Measurements from ENCODE around the gene CLEC14A.

CLEC14A gene

DNA sequence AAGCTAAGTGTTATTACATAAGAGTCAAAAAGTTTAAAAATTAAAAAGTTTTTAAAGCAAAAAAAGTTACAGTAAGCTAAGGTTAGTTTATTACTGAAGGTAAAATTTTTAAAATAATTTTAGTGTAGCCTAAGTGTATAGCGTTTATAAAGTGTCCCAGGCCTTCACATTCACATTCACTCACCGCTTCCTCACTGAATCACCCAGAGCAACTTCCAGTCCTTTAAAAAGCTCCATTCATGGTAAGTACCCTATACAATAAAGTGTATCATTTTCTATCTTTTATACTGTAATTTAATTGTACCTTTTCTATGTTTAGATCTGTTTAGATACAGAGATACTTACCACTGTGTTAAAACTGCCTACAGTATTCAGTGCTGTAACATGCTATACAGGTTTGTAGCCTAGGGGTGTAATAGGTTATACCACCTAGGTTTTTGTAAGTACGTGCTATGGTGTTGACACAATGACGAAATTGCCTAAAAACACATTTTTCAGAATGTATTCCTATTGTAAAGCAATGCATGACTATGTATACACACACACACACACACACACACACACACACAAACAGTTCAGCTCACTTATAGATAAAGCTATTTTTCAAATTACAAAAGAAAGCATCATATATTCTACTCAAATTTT, 3.7 kb downstream of the CLEC14A start:
- Histone ChIP-seq H3K4me3 (ENCODE audit: insufficient read depth, low read depth, low read length, poor library complexity, severe bottlenecking) (no peak overlapping the region), H3K9me3 (ENCODE audit: control insufficient read depth, low read length) (no peaks in the 10 kb centered on the region), H3K36me3 (ENCODE audit: control insufficient read depth, insufficient read depth, low read length) (no peaks in the 10 kb centered on the region), H3K27ac (ENCODE audit: insufficient read depth, low read length, poor library complexity, severe bottlenecking) (no peak overlapping the region), H3K27me3 (replicated peaks; ENCODE audit: control insufficient read depth, insufficient read depth, low read length, poor library complexity, severe bottlenecking) (peaks cover 6% of the 10 kb centered on the region), H3K4me1 (ENCODE audit: control insufficient read depth, insufficient read depth, low read length, poor library complexity, severe bottlenecking) (no peaks in the 10 kb centered on the region)
- no peak for DNase-seq

DNA sequence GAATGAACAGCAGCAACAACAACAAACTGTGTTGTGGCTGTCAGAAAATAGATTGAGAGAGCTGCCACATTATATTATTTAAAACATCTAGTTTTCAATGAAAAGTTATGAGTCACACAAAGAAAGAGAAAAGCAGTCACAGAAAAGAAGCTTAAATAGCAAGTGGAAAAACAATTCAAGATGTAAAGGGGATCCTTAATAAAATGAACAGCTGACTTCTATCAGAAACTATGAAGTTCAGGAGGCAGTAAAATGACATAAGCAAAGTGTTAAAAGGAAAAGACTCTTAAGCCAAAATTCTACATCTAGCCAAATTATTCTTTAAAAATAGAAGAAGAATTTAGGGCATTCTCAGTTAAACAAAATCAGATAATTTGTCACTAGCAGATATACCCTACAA, 5.6 kb downstream of the CLEC14A start:
- Histone ChIP-seq H3K4me1 (ENCODE audit: control insufficient read depth, insufficient read depth, low read length, poor library complexity, severe bottlenecking) (no peaks in the 10 kb centered on the region), H3K36me3 (ENCODE audit: control insufficient read depth, insufficient read depth, low read length) (no peaks in the 10 kb centered on the region), H3K9me3 (ENCODE audit: control insufficient read depth, low read length) (no peaks in the 10 kb centered on the region), H3K27ac (ENCODE audit: insufficient read depth, low read length, poor library complexity, severe bottlenecking) (no peak overlapping the region), H3K4me3 (ENCODE audit: insufficient read depth, low read depth, low read length, poor library complexity, severe bottlenecking) (no peak overlapping the region), H3K27me3 (replicated peaks; ENCODE audit: control insufficient read depth, insufficient read depth, low read length, poor library complexity, severe bottlenecking) (no peaks in the 10 kb centered on the region)
- DNase-seq = no peak

DNA sequence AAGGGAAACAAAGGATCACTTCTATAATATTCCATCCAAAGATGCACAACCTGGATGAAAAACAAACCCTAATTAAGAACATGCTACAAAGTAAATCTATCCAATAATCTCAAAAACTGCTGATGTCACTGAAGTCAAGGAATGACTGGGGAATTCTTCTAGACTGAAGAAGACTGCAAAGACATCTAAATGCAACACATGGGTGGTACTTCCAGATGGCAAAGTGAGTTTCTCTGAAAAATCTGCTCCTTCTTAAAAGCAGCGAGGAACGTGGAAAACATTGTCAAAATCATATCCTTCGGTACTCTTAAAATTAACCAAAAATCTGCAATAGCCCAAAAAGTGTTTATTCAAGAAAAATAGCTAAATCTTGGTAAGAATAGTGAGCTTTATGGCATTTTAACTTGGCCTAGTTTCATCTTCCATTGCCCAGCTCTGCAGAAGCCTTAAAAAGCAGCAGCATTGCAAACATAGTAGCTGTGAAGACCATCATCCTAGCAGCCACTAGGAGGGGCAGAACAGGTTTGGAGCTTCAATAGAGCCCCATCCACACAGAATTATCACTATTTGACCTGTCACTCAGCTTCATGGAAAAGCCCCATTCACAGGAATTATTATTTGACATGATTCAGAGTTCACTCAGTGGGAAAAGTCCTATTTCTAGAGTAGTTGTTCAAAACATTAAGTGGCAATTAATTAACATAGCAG, 7.4 kb downstream of the CLEC14A start:
- H3K27ac ChIP-seq (ENCODE audit: insufficient read depth, low read length, poor library complexity, severe bottlenecking) = no peak overlapping the region
- H3K9me3 ChIP-seq (ENCODE audit: control insufficient read depth, low read length) = no peaks in the 10 kb centered on the region
- no peak overlapping the region for H3K4me3 ChIP-seq (ENCODE audit: insufficient read depth, low read depth, low read length, poor library complexity, severe bottlenecking)
- H3K36me3 ChIP-seq (ENCODE audit: control insufficient read depth, insufficient read depth, low read length) = no peaks in the 10 kb centered on the region
- H3K4me1 ChIP-seq (ENCODE audit: control insufficient read depth, insufficient read depth, low read length, poor library complexity, severe bottlenecking) = no peaks in the 10 kb centered on the region
- no peak for DNase-seq
- H3K27me3 ChIP-seq (replicated peaks; ENCODE audit: control insufficient read depth, insufficient read depth, low read length, poor library complexity, severe bottlenecking) = no peaks in the 10 kb centered on the region

DNA sequence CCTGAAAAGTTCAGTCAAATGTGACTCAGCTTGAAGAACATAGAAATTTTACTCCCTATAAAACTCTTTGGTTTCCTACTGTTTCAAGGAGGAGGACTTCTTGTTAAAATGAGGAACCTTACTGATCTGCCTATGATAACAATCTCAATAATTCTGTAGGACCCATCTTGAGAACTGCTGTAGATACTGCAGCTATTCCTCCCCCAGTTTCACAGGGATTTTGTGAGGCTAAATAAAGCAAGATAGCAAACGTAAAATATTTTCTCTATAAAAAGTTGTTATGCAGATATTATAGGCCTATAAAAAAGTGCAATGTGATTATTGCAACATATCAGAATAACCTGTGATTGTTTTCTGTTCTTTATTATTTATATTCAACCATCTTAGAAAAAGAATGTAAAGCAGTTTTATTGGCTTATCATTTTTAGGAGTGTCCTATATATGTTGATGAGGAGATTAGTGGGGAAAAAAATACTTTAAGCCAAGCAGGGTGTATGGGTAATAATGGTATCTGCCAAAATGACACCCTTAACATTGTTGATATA, 12.1 kb downstream of the CLEC14A start:
- H3K4me3 ChIP-seq (ENCODE audit: insufficient read depth, low read depth, low read length, poor library complexity, severe bottlenecking) = no peak overlapping the region
- no peaks in the 10 kb centered on the region for H3K9me3 ChIP-seq (ENCODE audit: control insufficient read depth, low read length)
- DNase-seq = no peak
- H3K27ac ChIP-seq (ENCODE audit: insufficient read depth, low read length, poor library complexity, severe bottlenecking) = no peak overlapping the region
- H3K36me3 ChIP-seq (ENCODE audit: control insufficient read depth, insufficient read depth, low read length) = no peaks in the 10 kb centered on the region
- H3K27me3 ChIP-seq (replicated peaks; ENCODE audit: control insufficient read depth, insufficient read depth, low read length, poor library complexity, severe bottlenecking) = no peaks in the 10 kb centered on the region
- H3K4me1 ChIP-seq (ENCODE audit: control insufficient read depth, insufficient read depth, low read length, poor library complexity, severe bottlenecking) = no peaks in the 10 kb centered on the region

DNA sequence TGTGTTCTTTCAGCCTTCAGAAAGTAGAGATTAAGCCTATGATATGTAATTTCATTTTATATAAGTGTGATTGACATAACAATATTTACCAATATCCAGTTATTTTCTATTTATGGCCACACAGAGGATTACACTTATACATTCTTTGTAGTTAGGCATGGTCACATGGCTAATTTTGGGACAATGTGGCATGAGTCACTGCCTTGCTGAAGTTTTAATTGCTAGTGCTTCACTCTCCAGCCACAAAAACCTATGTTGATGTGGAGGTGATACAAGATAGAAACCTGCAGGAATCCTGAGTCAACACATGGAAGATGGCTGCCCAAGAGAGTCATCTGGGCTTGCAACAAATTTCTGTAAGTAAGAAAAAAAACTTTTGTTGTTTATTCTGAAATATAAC, 17.0 kb downstream of the CLEC14A start:
- Histone ChIP-seq H3K9me3 (ENCODE audit: control insufficient read depth, low read length) (no peaks in the 10 kb centered on the region), H3K27me3 (replicated peaks; ENCODE audit: control insufficient read depth, insufficient read depth, low read length, poor library complexity, severe bottlenecking) (no peaks in the 10 kb centered on the region), H3K36me3 (ENCODE audit: control insufficient read depth, insufficient read depth, low read length) (no peaks in the 10 kb centered on the region), H3K27ac (ENCODE audit: insufficient read depth, low read length, poor library complexity, severe bottlenecking) (no peak overlapping the region), H3K4me1 (ENCODE audit: control insufficient read depth, insufficient read depth, low read length, poor library complexity, severe bottlenecking) (no peaks in the 10 kb centered on the region), H3K4me3 (ENCODE audit: insufficient read depth, low read depth, low read length, poor library complexity, severe bottlenecking) (no peak overlapping the region)
- no peak for DNase-seq

DNA sequence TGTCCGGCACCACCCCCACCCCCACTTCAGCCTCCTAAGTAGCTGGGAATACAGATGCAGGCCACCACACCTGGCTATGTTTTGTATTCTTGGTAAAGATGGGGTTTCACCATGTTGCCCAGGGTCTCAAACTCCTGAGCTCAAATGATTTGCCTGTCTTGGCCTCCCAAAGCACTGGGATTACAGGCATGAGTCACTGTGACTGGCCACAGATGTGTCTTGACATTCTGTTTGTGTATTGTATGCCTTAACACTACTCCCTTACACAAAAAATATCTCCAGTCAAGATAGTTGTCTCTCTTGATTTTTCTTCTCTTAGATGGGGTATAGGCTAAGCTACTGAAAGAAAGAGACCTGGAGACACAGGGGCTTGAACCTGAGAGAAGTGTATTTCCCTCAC, 17.6 kb downstream of the CLEC14A start:
- Histone ChIP-seq H3K4me3 (ENCODE audit: insufficient read depth, low read depth, low read length, poor library complexity, severe bottlenecking) (no peak overlapping the region), H3K27me3 (replicated peaks; ENCODE audit: control insufficient read depth, insufficient read depth, low read length, poor library complexity, severe bottlenecking) (no peaks in the 10 kb centered on the region), H3K36me3 (ENCODE audit: control insufficient read depth, insufficient read depth, low read length) (no peaks in the 10 kb centered on the region), H3K4me1 (ENCODE audit: control insufficient read depth, insufficient read depth, low read length, poor library complexity, severe bottlenecking) (no peaks in the 10 kb centered on the region), H3K27ac (ENCODE audit: insufficient read depth, low read length, poor library complexity, severe bottlenecking) (no peak overlapping the region), H3K9me3 (ENCODE audit: control insufficient read depth, low read length) (no peaks in the 10 kb centered on the region)
- no peak for DNase-seq

DNA sequence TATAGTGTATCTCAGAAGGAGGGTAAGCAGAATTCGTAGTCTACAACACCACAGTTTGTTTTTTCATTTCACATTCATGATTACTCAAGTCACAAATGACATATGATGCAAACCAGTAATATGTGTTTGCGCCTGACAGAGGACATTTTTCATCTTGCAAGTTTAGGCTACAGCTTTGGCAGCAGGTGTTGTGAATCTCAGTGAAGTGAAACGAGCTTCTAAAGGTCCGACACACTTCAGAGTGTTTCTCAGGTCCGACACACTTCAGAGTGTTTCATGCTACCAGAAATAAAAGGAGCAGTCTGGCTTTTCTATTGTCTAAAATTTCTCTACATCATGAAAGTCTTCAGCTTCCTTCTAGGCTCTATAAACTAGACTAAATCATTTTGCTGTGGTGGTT, 22.7 kb downstream of the CLEC14A start:
- no peaks in the 10 kb centered on the region for H3K9me3 ChIP-seq (ENCODE audit: control insufficient read depth, low read length)
- H3K4me3 ChIP-seq (ENCODE audit: insufficient read depth, low read depth, low read length, poor library complexity, severe bottlenecking) = no peak overlapping the region
- H3K27ac ChIP-seq (ENCODE audit: insufficient read depth, low read length, poor library complexity, severe bottlenecking) = no peak overlapping the region
- no peak for DNase-seq
- no peaks in the 10 kb centered on the region for H3K27me3 ChIP-seq (replicated peaks; ENCODE audit: control insufficient read depth, insufficient read depth, low read length, poor library complexity, severe bottlenecking)
- H3K4me1 ChIP-seq (ENCODE audit: control insufficient read depth, insufficient read depth, low read length, poor library complexity, severe bottlenecking) = no peaks in the 10 kb centered on the region
- H3K36me3 ChIP-seq (ENCODE audit: control insufficient read depth, insufficient read depth, low read length) = no peaks in the 10 kb centered on the region

DNA sequence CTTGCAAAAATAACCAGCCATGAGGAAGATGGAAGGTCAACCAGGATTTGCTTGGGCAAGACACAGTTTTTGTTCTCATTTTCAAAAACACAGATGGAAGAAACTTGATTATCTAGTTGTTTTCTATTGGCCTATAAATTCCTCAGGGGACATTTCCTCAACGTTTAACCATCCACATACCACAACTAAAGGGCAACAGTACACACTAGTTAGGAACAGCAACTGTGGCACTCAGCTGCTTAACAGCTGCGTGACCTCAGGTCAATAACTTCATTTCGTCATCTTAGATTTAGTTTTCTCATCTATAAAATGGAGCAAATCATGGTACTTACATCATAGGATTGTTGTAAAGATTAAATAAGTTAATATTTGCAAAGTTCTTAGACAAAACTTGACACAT, 29.5 kb downstream of the CLEC14A start:
- no peaks in the 10 kb centered on the region for H3K9me3 ChIP-seq (ENCODE audit: control insufficient read depth, low read length)
- no peak overlapping the region for H3K4me3 ChIP-seq (ENCODE audit: insufficient read depth, low read depth, low read length, poor library complexity, severe bottlenecking)
- H3K27ac ChIP-seq (ENCODE audit: insufficient read depth, low read length, poor library complexity, severe bottlenecking) = no peak overlapping the region
- H3K4me1 ChIP-seq (ENCODE audit: control insufficient read depth, insufficient read depth, low read length, poor library complexity, severe bottlenecking) = no peaks in the 10 kb centered on the region
- no peaks in the 10 kb centered on the region for H3K36me3 ChIP-seq (ENCODE audit: control insufficient read depth, insufficient read depth, low read length)
- H3K27me3 ChIP-seq (replicated peaks; ENCODE audit: control insufficient read depth, insufficient read depth, low read length, poor library complexity, severe bottlenecking) = no peaks in the 10 kb centered on the region
- no peak for DNase-seq

DNA sequence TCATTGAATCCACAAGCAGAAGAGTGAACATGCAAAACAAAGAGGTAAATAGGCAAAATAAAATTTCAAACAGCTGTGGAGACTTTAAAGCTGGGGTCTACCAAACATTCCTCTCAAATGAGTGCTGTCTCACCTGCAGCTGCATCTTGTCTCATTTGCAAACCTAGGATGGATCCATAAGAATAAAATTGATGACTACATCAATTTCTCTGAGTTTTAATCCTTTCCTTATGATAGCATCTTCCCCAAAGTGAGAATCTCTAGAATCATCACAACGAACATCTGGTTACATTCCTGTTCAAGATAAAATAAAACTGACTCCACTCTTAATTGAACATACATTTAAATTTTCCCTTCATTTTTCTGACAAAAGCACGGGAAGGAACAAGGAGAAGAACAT, 29.9 kb downstream of the CLEC14A start:
- Histone ChIP-seq H3K9me3 (ENCODE audit: control insufficient read depth, low read length) (no peaks in the 10 kb centered on the region), H3K4me3 (ENCODE audit: insufficient read depth, low read depth, low read length, poor library complexity, severe bottlenecking) (no peak overlapping the region), H3K27ac (ENCODE audit: insufficient read depth, low read length, poor library complexity, severe bottlenecking) (no peak overlapping the region), H3K36me3 (ENCODE audit: control insufficient read depth, insufficient read depth, low read length) (no peaks in the 10 kb centered on the region), H3K4me1 (ENCODE audit: control insufficient read depth, insufficient read depth, low read length, poor library complexity, severe bottlenecking) (no peaks in the 10 kb centered on the region), H3K27me3 (replicated peaks; ENCODE audit: control insufficient read depth, insufficient read depth, low read length, poor library complexity, severe bottlenecking) (no peaks in the 10 kb centered on the region)
- DNase-seq = no peak

DNA sequence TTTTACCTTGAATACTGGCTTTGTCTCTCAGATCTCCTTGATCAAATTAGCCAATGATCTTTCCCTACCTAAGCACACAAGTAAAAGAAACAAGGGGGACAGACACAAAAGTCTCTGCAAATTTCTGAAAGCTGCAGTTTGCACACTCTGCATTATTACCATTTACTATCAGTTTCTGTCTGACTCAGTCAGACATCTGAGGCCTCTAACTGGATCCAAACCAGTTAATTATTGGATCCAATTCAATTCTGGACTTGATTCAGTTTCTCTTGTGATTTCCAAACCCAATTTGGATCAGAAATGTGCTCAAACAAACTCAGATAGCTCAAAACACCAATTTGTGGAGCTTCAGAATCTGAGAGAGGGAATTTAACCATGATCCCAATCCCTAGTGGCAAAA, 31.6 kb downstream of the CLEC14A start:
- Histone ChIP-seq H3K4me3 (ENCODE audit: insufficient read depth, low read depth, low read length, poor library complexity, severe bottlenecking) (no peak overlapping the region), H3K36me3 (ENCODE audit: control insufficient read depth, insufficient read depth, low read length) (no peaks in the 10 kb centered on the region), H3K9me3 (ENCODE audit: control insufficient read depth, low read length) (no peaks in the 10 kb centered on the region), H3K27me3 (replicated peaks; ENCODE audit: control insufficient read depth, insufficient read depth, low read length, poor library complexity, severe bottlenecking) (no peaks in the 10 kb centered on the region), H3K4me1 (ENCODE audit: control insufficient read depth, insufficient read depth, low read length, poor library complexity, severe bottlenecking) (no peaks in the 10 kb centered on the region), H3K27ac (ENCODE audit: insufficient read depth, low read length, poor library complexity, severe bottlenecking) (no peak overlapping the region)
- no peak for DNase-seq
